SH-SY5Y (cell line): Measurements from ENCODE around the gene NOTUM.

Experiments
- GATA2 ChIP-seq: IDR thresholded peaks from 2 replicates; pipeline ENCODE4 v1.6.1; 2011; ENCODE audit warnings: mild to moderate bottlenecking, low read depth, low read length
- GATA3 ChIP-seq: IDR thresholded peaks from 2 replicates; pipeline ENCODE4 v1.6.1; 2011; ENCODE audit warnings: low read depth, mild to moderate bottlenecking, low read length, moderate library complexity

GRCh38 chr17:81951785-81952684, 9.0 kb downstream of the NOTUM start:
- TF ChIP-seq GATA2 (no peak), GATA3 (no peak)
